Measurements from ENCODE around the gene KCNQ4. TPM values are rescaled to one million over a fixed set of nuclear protein-coding genes. Genes with fewer than 3 reads are reported as not detected.

KCNQ4 gene
- total and polyA plus RNA-seq, 2 of the 13 experiments (the other 11 are each of a cell fraction or from before 2014, with no cell fraction given): 0.02 to 0.09 TPM

DNA sequence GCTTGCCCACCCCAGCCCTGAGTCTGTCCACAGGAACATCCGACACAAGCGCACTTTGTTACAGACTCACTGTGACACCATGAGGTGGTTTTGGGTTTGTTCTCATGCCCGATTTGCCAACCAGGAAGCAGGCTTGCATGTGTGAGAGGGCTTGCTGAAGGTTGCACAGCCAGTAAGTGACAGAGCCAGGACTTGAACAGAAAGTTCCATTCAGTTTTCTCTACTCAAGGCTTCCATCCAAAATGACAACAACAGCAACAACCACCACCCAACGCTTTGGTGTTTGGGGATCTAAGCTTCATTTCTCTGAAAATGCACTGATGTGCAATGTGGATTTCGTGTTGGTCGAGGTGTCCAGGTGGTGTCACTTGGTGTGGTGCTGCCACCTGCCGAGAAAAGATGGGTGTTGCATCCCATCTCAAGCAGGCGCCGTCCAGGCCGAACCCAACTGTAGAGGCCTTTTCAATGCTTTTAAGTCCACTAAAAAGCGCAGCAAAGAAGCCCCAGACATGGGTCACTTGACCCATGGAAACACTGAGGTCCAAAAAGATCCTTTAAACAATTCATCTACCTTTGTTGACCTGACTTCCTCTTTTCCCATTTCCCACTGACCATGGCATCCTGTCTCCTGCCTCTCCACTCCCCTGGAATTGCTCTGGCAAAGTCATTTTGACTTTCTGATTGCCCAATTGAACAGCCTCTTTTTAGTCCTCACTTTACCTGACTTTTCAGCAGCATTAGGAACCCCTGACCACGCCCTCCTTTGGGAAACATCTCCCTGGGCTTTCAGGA is 66.4 kb downstream of the KCNQ4 start (continued):
- TF ChIP-seq, protein P1, sequence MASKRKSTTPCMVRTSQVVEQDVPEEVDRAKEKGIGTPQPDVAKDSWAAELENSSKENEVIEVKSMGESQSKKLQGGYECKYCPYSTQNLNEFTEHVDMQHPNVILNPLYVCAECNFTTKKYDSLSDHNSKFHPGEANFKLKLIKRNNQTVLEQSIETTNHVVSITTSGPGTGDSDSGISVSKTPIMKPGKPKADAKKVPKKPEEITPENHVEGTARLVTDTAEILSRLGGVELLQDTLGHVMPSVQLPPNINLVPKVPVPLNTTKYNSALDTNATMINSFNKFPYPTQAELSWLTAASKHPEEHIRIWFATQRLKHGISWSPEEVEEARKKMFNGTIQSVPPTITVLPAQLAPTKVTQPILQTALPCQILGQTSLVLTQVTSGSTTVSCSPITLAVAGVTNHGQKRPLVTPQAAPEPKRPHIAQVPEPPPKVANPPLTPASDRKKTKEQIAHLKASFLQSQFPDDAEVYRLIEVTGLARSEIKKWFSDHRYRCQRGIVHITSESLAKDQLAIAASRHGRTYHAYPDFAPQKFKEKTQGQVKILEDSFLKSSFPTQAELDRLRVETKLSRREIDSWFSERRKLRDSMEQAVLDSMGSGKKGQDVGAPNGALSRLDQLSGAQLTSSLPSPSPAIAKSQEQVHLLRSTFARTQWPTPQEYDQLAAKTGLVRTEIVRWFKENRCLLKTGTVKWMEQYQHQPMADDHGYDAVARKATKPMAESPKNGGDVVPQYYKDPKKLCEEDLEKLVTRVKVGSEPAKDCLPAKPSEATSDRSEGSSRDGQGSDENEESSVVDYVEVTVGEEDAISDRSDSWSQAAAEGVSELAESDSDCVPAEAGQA (IDR thresholded peaks at IDR 0.05; ENCODE audit: low read depth): no peak
- TF ChIP-seq, protein P1 (CRISPR knock-in tag; IDR thresholded peaks at IDR 0.05; ENCODE audit: borderline replicate concordance): no peak
- no peak for TF ChIP-seq PHF21A (CRISPR knock-in tag; IDR thresholded peaks at IDR 0.05)

DNA sequence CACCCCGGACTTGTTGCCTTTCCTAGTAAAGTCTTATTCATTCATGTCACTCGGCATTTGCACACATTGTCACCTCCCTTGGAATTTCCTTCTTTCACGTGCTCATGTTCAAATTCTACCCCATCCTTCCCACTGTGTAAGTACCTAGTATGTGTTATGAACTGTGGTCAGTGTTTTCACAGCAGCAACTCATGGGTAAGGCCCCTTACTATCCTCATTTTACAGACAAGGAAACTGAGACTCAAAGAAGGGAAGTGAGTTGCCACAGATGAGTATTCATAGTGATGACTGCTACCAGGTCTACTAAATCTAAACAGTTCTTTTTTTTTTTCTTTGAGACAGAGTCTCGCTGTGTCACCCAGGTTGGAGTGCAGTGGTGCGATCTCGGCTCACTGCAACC is 68.1 kb downstream of the KCNQ4 start:
- ChIA-PET POLR2A (no interaction called here), CTCF (ENCODE audit: low intra/inter-chr PET ratio, low total read pairs) (interaction anchor here (1.1 kb wide), 1 partner anchor 97 kb away, joined by 3 read pairs; no protein-coding TSS in a partner anchor)
- no peak overlapping the region for H3K27ac ChIP-seq (ENCODE audit: extremely low read length, insufficient read depth, low read length)
- H3K79me2 ChIP-seq (ENCODE audit: insufficient read depth, low read length): no peaks in the 10 kb centered on the region
- no peak for FAIRE-seq
- no peak for DNase-seq (ENCODE audit: low spot score)
- H3K4me3 ChIP-seq (replicated peaks in 1 of 3; ENCODE audit: insufficient read depth in 1 of 3, low read depth in 2 of 3, low read length in 3 of 3): no peak overlapping the region
- in situ Hi-C loops (cut with HindIII; ENCODE audit: extremely low pct_ligation_motif_present, low pct_unique_long_range_greater_than_20kb) (no loop called here), intact Hi-C loops (cut with micrococcal nuclease; ENCODE audit: unreplicated experiment) (loop anchor here (5.0 kb wide), 1 partner anchor 159 kb away; the partner anchor contains the start of gene NFYC)
- 38% methylated on average over 6 of the region's 6 CpGs for WGBS (ENCODE audit: low lambda C conversion rate)
- peaks cover 3 to 32% of the 10 kb centered on the region in 2 experiments; a peak in 3 of 5 replicates for H3K27me3 ChIP-seq (ENCODE audit: control insufficient read depth in 1 of 2, insufficient read depth in 2 of 2, low read length in 2 of 2)
- BruUV-seq (replicated peaks): no TSS peak
- ATAC-seq: no peak
- H3K4me2 ChIP-seq (ENCODE audit: low read depth, low read length): no peak overlapping the region
- H3K4me1 ChIP-seq (ENCODE audit: insufficient read depth, low read length): peaks cover 14% of the 10 kb centered on the region; the same call in 1 of the 2 replicates
- H2AFZ ChIP-seq (ENCODE audit: low read length): no peak overlapping the region
- no peaks in the 10 kb centered on the region for H4K20me1 ChIP-seq (ENCODE audit: insufficient read depth, low read length)
- no peaks in the 10 kb centered on the region for H3K36me3 ChIP-seq (replicated peaks in 1 of 2; ENCODE audit: control insufficient read depth in 1 of 2, insufficient read depth in 2 of 2, low read length in 2 of 2)
- H3K9ac ChIP-seq (ENCODE audit: insufficient read depth, low read depth, low read length): no peak overlapping the region
- no peaks in the 10 kb centered on the region for H3K9me3 ChIP-seq (ENCODE audit: low read length)
- TF ChIP-seq, protein P2, sequence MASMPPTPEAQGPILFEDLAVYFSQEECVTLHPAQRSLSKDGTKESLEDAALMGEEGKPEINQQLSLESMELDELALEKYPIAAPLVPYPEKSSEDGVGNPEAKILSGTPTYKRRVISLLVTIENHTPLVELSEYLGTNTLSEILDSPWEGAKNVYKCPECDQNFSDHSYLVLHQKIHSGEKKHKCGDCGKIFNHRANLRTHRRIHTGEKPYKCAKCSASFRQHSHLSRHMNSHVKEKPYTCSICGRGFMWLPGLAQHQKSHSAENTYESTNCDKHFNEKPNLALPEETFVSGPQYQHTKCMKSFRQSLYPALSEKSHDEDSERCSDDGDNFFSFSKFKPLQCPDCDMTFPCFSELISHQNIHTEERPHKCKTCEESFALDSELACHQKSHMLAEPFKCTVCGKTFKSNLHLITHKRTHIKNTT (CRISPR knock-in tag; IDR thresholded peaks at IDR 0.05): no peak
- TF ChIP-seq NFRKB (IDR thresholded peaks at IDR 0.05) (no peak), HNF4A (CRISPR knock-in tag; IDR thresholded peaks at IDR 0.05) (no peak), THAP11 (CRISPR knock-in tag; IDR thresholded peaks at IDR 0.05) (no peak), CC2D1A (CRISPR knock-in tag; IDR thresholded peaks at IDR 0.05) (no peak), ZMYM2 (CRISPR knock-in tag; IDR thresholded peaks at IDR 0.05) (no peak), SP1 (IDR thresholded peaks at IDR 0.05) (no peak), SP1 (CRISPR knock-in tag; IDR thresholded peaks at IDR 0.05) (no peak), ZMAT3 (CRISPR knock-in tag; conservative IDR thresholded peaks at IDR 0.05) (no peak), HOXA3 (CRISPR knock-in tag; IDR thresholded peaks at IDR 0.05) (no peak)
- TF ChIP-seq, protein P3, sequence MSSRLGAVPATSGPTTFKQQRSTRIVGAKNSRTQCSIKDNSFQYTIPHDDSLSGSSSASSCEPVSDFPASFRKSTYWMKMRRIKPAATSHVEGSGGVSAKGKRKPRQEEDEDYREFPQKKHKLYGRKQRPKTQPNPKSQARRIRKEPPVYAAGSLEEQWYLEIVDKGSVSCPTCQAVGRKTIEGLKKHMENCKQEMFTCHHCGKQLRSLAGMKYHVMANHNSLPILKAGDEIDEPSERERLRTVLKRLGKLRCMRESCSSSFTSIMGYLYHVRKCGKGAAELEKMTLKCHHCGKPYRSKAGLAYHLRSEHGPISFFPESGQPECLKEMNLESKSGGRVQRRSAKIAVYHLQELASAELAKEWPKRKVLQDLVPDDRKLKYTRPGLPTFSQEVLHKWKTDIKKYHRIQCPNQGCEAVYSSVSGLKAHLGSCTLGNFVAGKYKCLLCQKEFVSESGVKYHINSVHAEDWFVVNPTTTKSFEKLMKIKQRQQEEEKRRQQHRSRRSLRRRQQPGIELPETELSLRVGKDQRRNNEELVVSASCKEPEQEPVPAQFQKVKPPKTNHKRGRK (CRISPR knock-in tag; IDR thresholded peaks at IDR 0.05): no peak

All from HepG2 (cell line).